Measurements from ENCODE around the gene INPP4B. TPM values are rescaled to one million over a fixed set of nuclear protein-coding genes. Genes with fewer than 3 reads are reported as not detected.

Gene INPP4B
- total RNA-seq, 1 experiment from 2014 or later = 0.07 TPM

DNA sequence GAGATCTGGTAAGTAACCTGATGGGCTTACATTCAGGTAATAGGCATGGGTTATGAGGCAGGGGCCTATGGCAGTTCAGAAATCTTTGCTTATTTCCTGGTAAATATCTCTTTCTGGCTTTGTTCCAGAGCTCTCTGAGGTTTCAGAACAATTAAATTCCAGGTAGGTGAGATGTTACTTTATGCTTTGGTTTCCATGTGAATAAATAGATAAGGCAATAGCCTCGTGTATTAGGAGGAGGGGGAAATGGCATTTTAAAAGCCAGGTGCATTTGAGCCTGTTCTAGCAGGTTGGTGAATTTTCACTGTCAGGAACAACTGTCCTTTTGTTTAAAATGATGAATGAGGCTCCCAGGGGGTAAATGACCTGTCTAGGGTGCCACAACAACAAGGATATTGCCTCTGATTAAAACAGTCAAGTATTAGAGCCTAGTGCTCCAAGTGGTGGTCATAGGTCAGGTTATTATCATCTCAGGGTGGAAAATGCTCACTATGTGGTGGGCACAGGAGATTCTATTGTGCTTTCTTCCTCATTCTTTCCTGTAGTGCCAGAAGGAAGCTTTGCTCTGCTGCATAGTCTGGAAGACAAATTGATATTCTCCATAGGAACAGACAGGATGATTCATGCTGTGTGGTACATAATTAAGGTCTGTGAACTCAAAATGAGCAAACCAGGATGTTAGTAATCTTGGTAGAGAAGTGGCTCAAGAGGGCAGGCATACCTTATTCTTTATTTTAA lies 296.2 kb downstream of the INPP4B start:
- Histone ChIP-seq H3K9ac (ENCODE audit: extremely low read depth, insufficient read length, low read length) (no peak overlapping the region), H3K23ac (ENCODE audit: insufficient read length, low read depth, low read length) (no peak overlapping the region), H3K79me2 (ENCODE audit: insufficient read depth, low read length) (no peaks in the 10 kb centered on the region), H4K91ac (ENCODE audit: insufficient read length, low read depth, low read length) (no peak overlapping the region), H2AK5ac (ENCODE audit: insufficient read length, low read length) (no peak overlapping the region), H2BK15ac (ENCODE audit: low read depth, low read length) (no peak overlapping the region), H4K20me1 (ENCODE audit: control insufficient read depth, insufficient read depth, insufficient read length) (no peaks in the 10 kb centered on the region), H4K5ac (ENCODE audit: insufficient read length, low read depth, low read length) (no peak overlapping the region), H3T11ph (ENCODE audit: low read length) (no peak overlapping the region), H3K4me2 (ENCODE audit: insufficient read depth, insufficient read length, low read length) (no peak overlapping the region), H2BK20ac (ENCODE audit: low read depth, low read length, poor library complexity, severe bottlenecking) (no peak overlapping the region), H3K79me1 (ENCODE audit: insufficient read depth, low read depth, low read length, poor library complexity, severe bottlenecking) (no peaks in the 10 kb centered on the region), H3K9me3 (ENCODE audit: control insufficient read depth, low read depth, low read length) (no peaks in the 10 kb centered on the region), H3K27me3 (ENCODE audit: insufficient read depth, low read length) (no peaks in the 10 kb centered on the region), H3K14ac (ENCODE audit: insufficient read depth, low read length) (no peak overlapping the region), H3K27ac (ENCODE audit: insufficient read length, low read depth, low read length) (no peak overlapping the region), H3K4ac (ENCODE audit: low read depth, low read length) (no peak overlapping the region), H3K4me1 (ENCODE audit: insufficient read depth, low read length) (peaks cover 4% of the 10 kb centered on the region; the same call in 1 of the 2 replicates), H3K23me2 (ENCODE audit: insufficient read length, low read depth, low read length, poor library complexity, severe bottlenecking) (no peaks in the 10 kb centered on the region), H2BK12ac (ENCODE audit: insufficient read length, low read depth, low read length) (no peak overlapping the region), H4K8ac (replicated peaks; ENCODE audit: insufficient read length, low read depth, low read length) (no peak overlapping the region), H2BK5ac (ENCODE audit: insufficient read length, low read length) (no peak overlapping the region), H2AFZ (ENCODE audit: low read length) (no peak overlapping the region), H3K56ac (ENCODE audit: insufficient read length, low read depth, low read length) (no peak overlapping the region), H3K18ac (ENCODE audit: insufficient read length, low read depth, low read length) (no peak overlapping the region), H2BK120ac (ENCODE audit: low read depth, low read length, poor library complexity, severe bottlenecking) (no peak overlapping the region)
- TF ChIP-seq, protein P1, sequence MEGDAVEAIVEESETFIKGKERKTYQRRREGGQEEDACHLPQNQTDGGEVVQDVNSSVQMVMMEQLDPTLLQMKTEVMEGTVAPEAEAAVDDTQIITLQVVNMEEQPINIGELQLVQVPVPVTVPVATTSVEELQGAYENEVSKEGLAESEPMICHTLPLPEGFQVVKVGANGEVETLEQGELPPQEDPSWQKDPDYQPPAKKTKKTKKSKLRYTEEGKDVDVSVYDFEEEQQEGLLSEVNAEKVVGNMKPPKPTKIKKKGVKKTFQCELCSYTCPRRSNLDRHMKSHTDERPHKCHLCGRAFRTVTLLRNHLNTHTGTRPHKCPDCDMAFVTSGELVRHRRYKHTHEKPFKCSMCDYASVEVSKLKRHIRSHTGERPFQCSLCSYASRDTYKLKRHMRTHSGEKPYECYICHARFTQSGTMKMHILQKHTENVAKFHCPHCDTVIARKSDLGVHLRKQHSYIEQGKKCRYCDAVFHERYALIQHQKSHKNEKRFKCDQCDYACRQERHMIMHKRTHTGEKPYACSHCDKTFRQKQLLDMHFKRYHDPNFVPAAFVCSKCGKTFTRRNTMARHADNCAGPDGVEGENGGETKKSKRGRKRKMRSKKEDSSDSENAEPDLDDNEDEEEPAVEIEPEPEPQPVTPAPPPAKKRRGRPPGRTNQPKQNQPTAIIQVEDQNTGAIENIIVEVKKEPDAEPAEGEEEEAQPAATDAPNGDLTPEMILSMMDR (conservative IDR thresholded peaks at IDR 0.05) = no peak
- H3K4me1 Mint-ChIP-seq = peaks cover 8 to 15% of the 10 kb centered on the region in 2 experiments
- no peak for DNase-seq
- no CpG with 5 or more reads among the region's 1 CpG for WGBS (ENCODE audit: extremely low coverage, insufficient read length, low lambda C conversion rate)
- H3K27me3 Mint-ChIP-seq (ENCODE audit: low read depth) = no peaks in the 10 kb centered on the region
- no peaks in the 10 kb centered on the region for H3K9me3 Mint-ChIP-seq
- 0 out of 7 replicates have a peak, but pooled peaks cover 0 to 3% (median 0%) of the 10 kb centered on the region in 3 experiments for H3K36me3 Mint-ChIP-seq (ENCODE audit: insufficient read depth in 1 of 3, low read depth in 3 of 3)
- peak overlapping the region in 1 of 3 experiments; percentile 89; a peak in 5 of 7 replicates for H3K27ac Mint-ChIP-seq
- no peak overlapping the region for H3K4me3 Mint-ChIP-seq

All from H9 (cell line).